Prostate gland (tissue), 2 donors: ENCODE results near the gene PA2G4.

ENCODE experiments used
- CTCF ChIP-seq, 4 experiments: fragments of 200-600 bp in 2 of 4; fragments of 450-650 bp in 2 of 4; sonication (generic) in 2 of 4; IDR thresholded peaks; 1 replicate in 3 of 4; 2 replicates in 1 of 4; pipeline ENCODE4 v1.5.1; 2016 to 2019; ENCODE audit warnings: antibody characterized with exemption in 4 of 4, mild to moderate bottlenecking in 2 of 4, moderate library complexity in 2 of 4
- POLR2A ChIP-seq: fragments of 450-650 bp; IDR thresholded peaks from one replicate; pipeline ENCODE4 v1.6.1; 2016; ENCODE audit warnings: antibody characterized with exemption, mild to moderate bottlenecking

DNA sequence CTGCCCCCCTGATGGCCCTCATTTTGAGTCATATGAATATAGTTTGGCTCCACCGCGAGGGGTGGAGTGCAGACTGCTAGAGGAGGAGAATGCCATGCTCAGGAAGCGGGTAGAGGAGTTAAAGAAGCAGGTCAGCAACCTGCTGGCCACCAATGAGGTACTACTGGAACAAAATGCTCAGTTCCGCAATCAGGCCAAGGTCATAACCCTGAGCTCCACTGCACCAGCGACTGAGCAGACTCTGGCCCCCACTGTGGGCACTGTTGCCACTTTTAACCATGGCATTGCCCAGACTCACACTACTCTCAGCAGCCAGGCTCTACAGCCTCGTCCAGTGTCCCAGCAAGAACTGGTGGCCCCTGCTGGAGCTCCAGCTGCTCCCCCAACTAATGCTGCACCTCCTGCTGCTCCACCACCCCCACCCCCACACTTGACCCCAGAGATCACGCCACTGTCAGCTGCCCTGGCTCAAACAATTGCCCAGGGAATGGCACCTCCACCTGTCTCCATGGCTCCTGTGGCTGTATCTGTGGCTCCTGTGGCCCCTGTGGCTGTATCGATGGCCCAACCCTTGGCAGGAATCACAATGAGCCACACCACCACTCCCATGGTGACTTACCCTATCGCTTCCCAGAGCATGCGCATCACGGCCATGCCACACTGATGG lies 17.0 kb downstream of the PA2G4 start:
- no peak for TF ChIP-seq CTCF (IDR thresholded peaks at IDR 0.05)
- no peak for TF ChIP-seq POLR2A
